Trophoblast cell (in vitro differentiated cells and primary cell): ENCODE results near the gene TTC28.

Experiments used
- DNase-seq, 2 donors: peaks; one replicate each; pipeline ENCODE4 v3.0.0-alpha.2; 2016
- H2AFZ ChIP-seq: 2 replicates; pipeline ENCODE4 v1.6.1; 2013; ENCODE audit warnings: low read length, moderate library complexity, mild to moderate bottlenecking; ENCODE audit not compliant: insufficient read depth, poor library complexity
- H2AK5ac ChIP-seq: 2 replicates; pipeline ENCODE4 v1.6.1; 2013; ENCODE audit warnings: mild to moderate bottlenecking, low read length
- H2BK120ac ChIP-seq: 2 replicates; pipeline ENCODE4 v1.6.1; 2013; ENCODE audit warnings: low read length, mild to moderate bottlenecking, moderate library complexity; ENCODE audit not compliant: insufficient read depth, poor library complexity
- H2BK12ac ChIP-seq: 2 replicates; pipeline ENCODE4 v1.6.1; 2013; ENCODE audit warnings: mild to moderate bottlenecking, low read length, moderate library complexity
- H2BK5ac ChIP-seq: 2 replicates; pipeline ENCODE4 v1.6.1; 2013; ENCODE audit warnings: low read length, low read depth, moderate library complexity, mild to moderate bottlenecking; ENCODE audit not compliant: poor library complexity
- H3K14ac ChIP-seq: 2 replicates; pipeline ENCODE4 v1.6.1; 2013; ENCODE audit warnings: mild to moderate bottlenecking, low read length
- H3K18ac ChIP-seq: 2 replicates; pipeline ENCODE4 v1.6.1; 2013; ENCODE audit warnings: mild to moderate bottlenecking, low read length
- H3K23ac ChIP-seq: 2 replicates; pipeline ENCODE4 v1.6.1; 2013; ENCODE audit warnings: low read length
- H3K27ac ChIP-seq: 2 replicates; pipeline ENCODE4 v1.5.1; 2013; ENCODE audit warnings: low read depth, mild to moderate bottlenecking, inconsistent platforms, low read length, moderate library complexity
- H3K27me3 ChIP-seq: 2 replicates; pipeline ENCODE4 v1.6.1; 2013; ENCODE audit warnings: inconsistent platforms, mild to moderate bottlenecking, low read length, moderate library complexity; ENCODE audit not compliant: insufficient read depth
- H3K36me3 ChIP-seq, 2 experiments: 1 replicate in 1 of 2; 2 replicates in 1 of 2; pipeline ENCODE4 v1.6.1; 2013; ENCODE audit warnings: low read length in 2 of 2, mild to moderate bottlenecking in 2 of 2, moderate library complexity in 1 of 2; ENCODE audit not compliant: insufficient read depth in 2 of 2, control insufficient read depth in 1 of 2
- H3K4ac ChIP-seq: 2 replicates; pipeline ENCODE4 v1.6.1; 2013; ENCODE audit warnings: low read depth, mild to moderate bottlenecking, low read length, moderate library complexity
- H3K4me1 ChIP-seq, 2 experiments: 1 replicate in 1 of 2; 2 replicates in 1 of 2; pipeline ENCODE4 v1.6.1; 2013; ENCODE audit warnings: low read length in 2 of 2, mild to moderate bottlenecking in 2 of 2, moderate library complexity in 1 of 2; ENCODE audit not compliant: insufficient read depth in 2 of 2, control insufficient read depth in 1 of 2
- H3K4me2 ChIP-seq: 2 replicates; pipeline ENCODE4 v1.6.1; 2013; ENCODE audit warnings: inconsistent platforms, mild to moderate bottlenecking, low read length, moderate library complexity
- H3K4me3 ChIP-seq: 2 replicates; pipeline ENCODE4 v1.5.1; 2013; ENCODE audit warnings: mild to moderate bottlenecking, low read depth, low read length, inconsistent platforms
- H3K79me1 ChIP-seq: one replicate; pipeline ENCODE4 v1.6.1; 2013; ENCODE audit warnings: low read length
- H3K79me2 ChIP-seq: 2 replicates; pipeline ENCODE4 v1.6.1; 2013; ENCODE audit warnings: low read length, mild to moderate bottlenecking; ENCODE audit not compliant: control insufficient read depth, insufficient read depth, poor library complexity
- H3K9ac ChIP-seq: 2 replicates; pipeline ENCODE4 v1.6.1; 2013; ENCODE audit warnings: mild to moderate bottlenecking, low read length
- H3K9me3 ChIP-seq: 2 replicates; pipeline ENCODE4 v1.6.1; 2013; ENCODE audit warnings: low read depth, mild to moderate bottlenecking, control low read depth, inconsistent platforms, low read length; ENCODE audit not compliant: insufficient read depth
- H4K12ac ChIP-seq: 2 replicates; pipeline ENCODE4 v1.6.1; 2013; ENCODE audit warnings: low read depth, mild to moderate bottlenecking, low read length, moderate library complexity
- H4K8ac ChIP-seq: 2 replicates; pipeline ENCODE4 v1.6.1; 2013; ENCODE audit warnings: low read depth, mild to moderate bottlenecking, low read length, moderate library complexity
- H4K91ac ChIP-seq: one replicate; pipeline ENCODE4 v1.6.1; 2013; ENCODE audit warnings: low read depth, mild to moderate bottlenecking, low read length, moderate library complexity
- WGBS: extraction: QIAGEN DNeasy Blood & Tissue Kit; methylation state at CpG from one replicate; pipeline ENCODE4 v1.1.7; 2013; ENCODE audit warnings: missing lambda C conversion rate; ENCODE audit not compliant: insufficient read length, insufficient coverage; ENCODE audit errors: extremely low coverage; 5-methylcytosine and 5-hydroxymethylcytosine counted together

Gene TTC28

GRCh38 chr22:28462901-28463300, 216.7 kb downstream of the TTC28 start:
- Histone ChIP-seq H3K79me1 (no peaks in the 10 kb centered on the region), H2AK5ac (no peak overlapping the region), H3K4me1 (peaks cover 0 to 2% of the 10 kb centered on the region in 2 experiments), H4K91ac (no peak overlapping the region), H3K18ac (no peak overlapping the region), H2BK12ac (no peak overlapping the region), H4K8ac (no peak overlapping the region), H3K4me3 (no peak overlapping the region), H3K27me3 (no peaks in the 10 kb centered on the region), H3K14ac (no peak overlapping the region), H3K36me3 (no peaks in the 10 kb centered on the region), H3K9ac (no peak overlapping the region), H2AFZ (no peak overlapping the region), H2BK120ac (no peak overlapping the region), H3K4me2 (no peak overlapping the region), H3K79me2 (no peaks in the 10 kb centered on the region), H3K23ac (no peak overlapping the region), H4K12ac (no peak overlapping the region), H3K27ac (no peak overlapping the region), H3K9me3 (no peaks in the 10 kb centered on the region), H3K4ac (no peak overlapping the region), H2BK5ac (no peak overlapping the region)
- no CpG with 5 or more reads among the region's 2 CpGs for WGBS
- no peak for DNase-seq

GRCh38 chr22:28462041-28462440, 217.6 kb downstream of the TTC28 start:
- Histone ChIP-seq H3K23ac (no peak overlapping the region), H2BK12ac (no peak overlapping the region)
- no CpG with 5 or more reads among the region's 1 CpG for WGBS

GRCh38 chr22:28454431-28455064, 225.1 kb downstream of the TTC28 start:
- no peak for DNase-seq
- Histone ChIP-seq H3K79me2 (no peaks in the 10 kb centered on the region), H2AK5ac (no peak overlapping the region), H2BK12ac (no peak overlapping the region), H3K23ac (no peak overlapping the region), H2BK120ac (no peak overlapping the region), H3K9me3 (no peaks in the 10 kb centered on the region), H3K79me1 (no peaks in the 10 kb centered on the region), H3K4me3 (no peak overlapping the region), H3K4ac (no peak overlapping the region), H4K8ac (no peak overlapping the region), H4K12ac (no peak overlapping the region), H3K4me1 (peaks cover 0 to under 1% of the 10 kb centered on the region in 2 experiments), H3K14ac (no peak overlapping the region), H3K27ac (no peak overlapping the region), H3K4me2 (no peak overlapping the region), H2AFZ (no peak overlapping the region), H3K18ac (no peak overlapping the region), H2BK5ac (no peak overlapping the region), H3K36me3 (no peaks in the 10 kb centered on the region), H3K9ac (no peak overlapping the region), H3K27me3 (no peaks in the 10 kb centered on the region), H4K91ac (no peak overlapping the region)
- WGBS: no CpG with 5 or more reads among the region's 1 CpG

More at GRCh38 chr22:28462041-28462440, 217.6 kb downstream of the TTC28 start:
- no peak overlapping the region for H4K8ac ChIP-seq
- no peak overlapping the region for H2BK120ac ChIP-seq
- peaks cover 0 to 2% of the 10 kb centered on the region in 2 experiments for H3K4me1 ChIP-seq
- H4K91ac ChIP-seq: no peak overlapping the region
- no peak overlapping the region for H3K14ac ChIP-seq
- H2AK5ac ChIP-seq: no peak overlapping the region
- H3K4me3 ChIP-seq: no peak overlapping the region
- H2AFZ ChIP-seq: no peak overlapping the region
- DNase-seq: no peak
- no peak overlapping the region for H3K18ac ChIP-seq
- H3K4me2 ChIP-seq: no peak overlapping the region
- H3K9me3 ChIP-seq: no peaks in the 10 kb centered on the region
- no peaks in the 10 kb centered on the region for H3K79me1 ChIP-seq
- H2BK5ac ChIP-seq: no peak overlapping the region
- H3K9ac ChIP-seq: no peak overlapping the region
- H3K79me2 ChIP-seq: no peaks in the 10 kb centered on the region
- H3K27me3 ChIP-seq: no peaks in the 10 kb centered on the region
- no peaks in the 10 kb centered on the region for H3K36me3 ChIP-seq
- no peak overlapping the region for H3K4ac ChIP-seq
- no peak overlapping the region for H3K27ac ChIP-seq
- no peak overlapping the region for H4K12ac ChIP-seq

- H3K4me1 ChIP-seq: peaks cover 0 to 2% of the 10 kb centered on the region in 2 experiments
- no peak overlapping the region for H3K27ac ChIP-seq
- no peak overlapping the region for H2BK12ac ChIP-seq
- no peak overlapping the region for H2BK120ac ChIP-seq
- H2AK5ac ChIP-seq: no peak overlapping the region
- WGBS: no CpG with 5 or more reads among the region's 1 CpG
- no peak overlapping the region for H4K91ac ChIP-seq
- H3K36me3 ChIP-seq: no peaks in the 10 kb centered on the region
- H2BK5ac ChIP-seq: no peak overlapping the region
- H3K27me3 ChIP-seq: no peaks in the 10 kb centered on the region
- H3K4me3 ChIP-seq: no peak overlapping the region
- H3K18ac ChIP-seq: no peak overlapping the region
- H2AFZ ChIP-seq: no peak overlapping the region
- no peak overlapping the region for H3K23ac ChIP-seq
- no peak overlapping the region for H4K8ac ChIP-seq
- no peaks in the 10 kb centered on the region for H3K79me1 ChIP-seq
- no peak for DNase-seq
- no peak overlapping the region for H4K12ac ChIP-seq
- no peak overlapping the region for H3K4me2 ChIP-seq
- H3K4ac ChIP-seq: no peak overlapping the region
- H3K14ac ChIP-seq: no peak overlapping the region
- no peaks in the 10 kb centered on the region for H3K79me2 ChIP-seq
- no peaks in the 10 kb centered on the region for H3K9me3 ChIP-seq
- no peak overlapping the region for H3K9ac ChIP-seq
Measured at GRCh38 chr22:28450109-28450508, 229.5 kb downstream of the TTC28 start.
